Pancreas (tissue), 10 donors: ENCODE data around the gene MYO1E. TPM values are rescaled to one million over a fixed set of nuclear protein-coding genes. Genes with fewer than 3 reads are reported as not detected.
"Not testable (repeated sequence)": the region's sequence is repeated elsewhere in the genome, so short reads cannot be mapped to it uniquely, and the experiment has no call there.

Experiments used
- ATAC-seq, 4 donors: fragments of 200-7000 bp; cut with Tn5 transposase; one replicate each; pipeline versions ENCODE4 v1.8.0 to v1.9.1; 2020; ENCODE audit warnings: mild to moderate bottlenecking in 4 of 4, moderate library complexity in 4 of 4
- DNase-seq, 6 donors: peaks; one replicate each; pipeline ENCODE4 v3.0.0-alpha.2; 2020
- FAIRE-seq: peaks from 2 replicates; lab custom pipeline; 2012; peaks lifted over from hg19 to GRCh38; lab: Jason Lieb, UNC
- H3K27ac ChIP-seq, 4 donors: fragments of 200-600 bp; sonication (generic); 1 replicate in 3 of 4; 2 replicates in 1 of 4; pipeline versions ENCODE4 v1.5.0 to v1.8.0; 2020
- H3K27me3 ChIP-seq, 4 donors: fragments of 200-600 bp; one replicate each; pipeline ENCODE4 v1.8.0; 2021
- H3K36me3 ChIP-seq, 3 donors: fragments of 200-600 bp; sonication (generic) in 1 of 3; one replicate each; pipeline versions ENCODE4 v1.5.0 to v1.8.0; 2020 to 2021
- H3K4me1 ChIP-seq, 3 donors: fragments of 200-600 bp; one replicate each; pipeline ENCODE4 v1.8.0; 2021
- H3K4me3 ChIP-seq, 4 donors: fragments of 200-600 bp; sonication (generic) in 2 of 4; one replicate each; pipeline versions ENCODE4 v1.5.0 to v1.8.0; 2020 to 2021
- H3K9me3 ChIP-seq, 4 donors: fragments of 200-600 bp; one replicate each; pipeline ENCODE4 v1.8.0; 2021
- CTCF ChIP-seq, 4 donors: fragments of 200-600 bp; sonication (generic) in 3 of 4; IDR thresholded peaks; one replicate each; pipeline versions ENCODE4 v1.5.0 to v1.8.0; 2021; ENCODE audit warnings: antibody characterized with exemption in 4 of 4
- WGBS, 2 donors: extraction: QIAGEN DNeasy Blood & Tissue Kit; methylation state at CpG; one replicate each; pipeline ENCODE4 v1.1.7; 2013; 5-methylcytosine and 5-hydroxymethylcytosine counted together
- intact Hi-C, 3 donors: fragments of 100-400 bp; cut with DNase I; formaldehyde crosslinking; loops; one replicate each; pipeline versions ENCODE4 v1.11.1 to v1.14.2; 2022
- polyA plus RNA-seq, 2 donors: library from polyadenylated mRNA; stranded (reverse); fragments of 200-250 nt; gene quantifications; one replicate each; pipeline ENCODE4 v1.2.3, GENCODE V29; 2013
- total RNA-seq, 6 donors: library from RNA; stranded (reverse); fragmentation: NEBNext Ultra II Directional in 4 of 6; extraction: Animal tissue kit (Norgen Biotek cat#: 25700) in 4 of 6; gene quantifications; one replicate each; pipeline versions ENCODE4 v1.2.1 to v1.2.4, GENCODE V29; 2021 to 2023
- donor health status: healthy with polysubstance abuse.
- donor health status: DM: no; HTN: no; CAD: no; lungs with moderate emphysema.
- donor health status: DM: no; HTN: no; CAD: no.
- donor health status: control.
- donor health status: control.
- donor health status: Bipolar disorder and iron deficiency.
- donor health status: DM: yes; HTN: yes; CAD: no.
- donor health status: DM: no; HTN: no; CAD: no.
- donor health status: DM: no; HTN: no; CAD: no.
- donor health status: DM: yes; HTN: yes; CAD: no.

Gene MYO1E
- total and polyA plus RNA-seq, 8 donors = 7.8 to 81.1 (median 25.6) TPM

GRCh38 chr15:59344311-59344710 lies 28.4 kb downstream of the MYO1E start:
- Histone ChIP-seq H3K4me3 (no peak overlapping the region), H3K27ac (no peak overlapping the region), H3K9me3 (no peaks in the 10 kb centered on the region), H3K4me1 (peaks cover 0 to 10% (median 0%) of the 10 kb centered on the region in 3 donors), H3K27me3 (no peaks in the 10 kb centered on the region), H3K36me3 (no peaks in the 10 kb centered on the region)
- no peak for TF ChIP-seq CTCF (IDR thresholded peaks at IDR 0.05)
- FAIRE-seq (no peak), DNase-seq (no peak), ATAC-seq (no peak)
- intact Hi-C loops = no loop called here

- TF ChIP-seq CTCF (IDR thresholded peaks at IDR 0.05) = no peak
- peaks cover 0 to 7% (median 0%) of the 10 kb centered on the region in 3 donors for H3K4me1 ChIP-seq
- no peaks in the 10 kb centered on the region for H3K9me3 ChIP-seq
- ATAC-seq (no peak), FAIRE-seq (no peak), DNase-seq (no peak)
- H3K36me3 ChIP-seq = no peaks in the 10 kb centered on the region
- no peak overlapping the region for H3K27ac ChIP-seq
- WGBS, 2 donors = 83 to 89% methylated on average over 5 of the region's 5 CpGs
- H3K27me3 ChIP-seq = no peaks in the 10 kb centered on the region
- intact Hi-C loops = no loop called here
- H3K4me3 ChIP-seq = no peak overlapping the region
Observed at GRCh38 chr15:59340325-59340724, 32.3 kb downstream of the MYO1E start.

DNA sequence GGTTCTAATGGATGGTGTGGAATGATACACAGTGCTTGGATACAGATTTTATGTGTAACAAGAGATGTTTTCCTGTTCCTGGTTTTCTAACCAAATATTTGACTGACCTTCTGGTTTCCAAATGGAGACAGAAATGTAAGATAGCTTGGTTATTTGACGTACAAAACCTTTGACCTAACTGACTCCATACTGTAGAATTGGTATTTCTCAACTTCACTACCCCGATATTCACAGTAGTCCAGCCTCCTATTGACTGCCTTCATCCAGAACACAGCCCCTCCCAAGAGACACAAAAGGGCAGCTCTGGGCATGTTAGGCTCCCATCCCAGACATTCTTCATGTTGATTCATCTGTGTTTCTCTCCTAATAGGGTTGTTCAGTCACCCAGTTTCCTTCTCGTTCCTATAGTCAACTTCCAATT lies 33.4 kb downstream of the MYO1E start:
- Histone ChIP-seq H3K27ac (no peak overlapping the region), H3K36me3 (no peaks in the 10 kb centered on the region), H3K9me3 (no peaks in the 10 kb centered on the region), H3K4me3 (no peak overlapping the region), H3K4me1 (no peaks in the 10 kb centered on the region), H3K27me3 (no peaks in the 10 kb centered on the region)
- ATAC-seq (no peak), DNase-seq (no peak), FAIRE-seq (no peak)
- WGBS, 2 donors = 77 to 82% methylated on average over 3 of the region's 3 CpGs
- TF ChIP-seq CTCF (IDR thresholded peaks at IDR 0.05) = no peak
- intact Hi-C loops = no loop called here

- WGBS, 2 donors = 100% methylated on average over 1 of the region's 1 CpG
- Histone ChIP-seq H3K27ac (no peak overlapping the region), H3K36me3 (no peaks in the 10 kb centered on the region), H3K9me3 (no peaks in the 10 kb centered on the region), H3K4me3 (no peak overlapping the region), H3K27me3 (no peaks in the 10 kb centered on the region), H3K4me1 (no peaks in the 10 kb centered on the region)
- no peak for TF ChIP-seq CTCF (IDR thresholded peaks at IDR 0.05)
- intact Hi-C loops = no loop called here
- DNase-seq (no peak), FAIRE-seq (no peak), ATAC-seq (no peak)
Observed at GRCh38 chr15:59338414-59338813, 34.3 kb downstream of the MYO1E start.

- 93 to 98% methylated on average over 4 of the region's 4 CpGs for WGBS, 2 donors
- intact Hi-C loops, ATAC-seq: not testable (repeated sequence)
Observed at GRCh38 chr15:59336725-59337124, 35.9 kb downstream of the MYO1E start.

More at GRCh38 chr15:59336725-59337124, 35.9 kb downstream of the MYO1E start:
- not testable (repeated sequence) for H3K4me1 ChIP-seq, FAIRE-seq, H3K4me3 ChIP-seq, DNase-seq, H3K36me3 ChIP-seq, H3K27ac ChIP-seq, H3K9me3 ChIP-seq, H3K27me3 ChIP-seq
